SK-N-SH treated with all-trans-retinoic acid at 6 μM for 48 hours (cell line): ENCODE data around the gene RIMBP2.

ENCODE experiments used
- ATAC-seq: fragments of 200-7000 bp; cut with Tn5 transposase; 3 replicates; pipeline ENCODE4 v1.9.1; 2020; ENCODE audit warnings: mild to moderate bottlenecking, moderate library complexity
- ARNTL ChIP-seq: fragments of 450-650 bp; formaldehyde crosslinking; IDR thresholded peaks from 2 replicates; pipeline ENCODE4 v1.5.0; 2020; ENCODE audit warnings: low read depth, mild to moderate bottlenecking, moderate library complexity, borderline replicate concordance
- BACH2 ChIP-seq: fragments of 250-450 bp; sonication (Bioruptor Pico); IDR thresholded peaks from 2 replicates; pipeline ENCODE4 v1.9.0; 2021; ENCODE audit warnings: mild to moderate bottlenecking, borderline replicate concordance
- CSDC2 ChIP-seq: fragments of 250-450 bp; sonication (Bioruptor Pico); IDR thresholded peaks from 2 replicates; pipeline ENCODE4 v1.5.0; 2020; ENCODE audit warnings: mild to moderate bottlenecking, moderate library complexity
- ESRRG ChIP-seq: fragments of 250-450 bp; sonication (Bioruptor Pico); IDR thresholded peaks from 2 replicates; pipeline ENCODE4 v1.6.1; 2021; ENCODE audit warnings: mild to moderate bottlenecking
- GLIS3 ChIP-seq: fragments of 250-450 bp; sonication (Bioruptor Pico); IDR thresholded peaks from 2 replicates; pipeline ENCODE4 v1.5.0; 2020; ENCODE audit warnings: mild to moderate bottlenecking, moderate library complexity
- ISL1 ChIP-seq: fragments of 250-450 bp; sonication (Bioruptor Pico); IDR thresholded peaks from 2 replicates; pipeline ENCODE4 v2.1.2; 2022; ENCODE audit warnings: mild to moderate bottlenecking, moderate library complexity
- OSR1 ChIP-seq: fragments of 250-450 bp; sonication (Bioruptor Pico); IDR thresholded peaks from 2 replicates; pipeline ENCODE4 v1.8.0; 2022; ENCODE audit warnings: moderate library complexity, mild to moderate bottlenecking, inconsistent platforms
- PPARA ChIP-seq: fragments of 250-450 bp; sonication (Bioruptor Pico); IDR thresholded peaks from 2 replicates; pipeline ENCODE4 v1.5.0; 2020; ENCODE audit warnings: mild to moderate bottlenecking, borderline replicate concordance
- RARB ChIP-seq: fragments of 250-450 bp; sonication (Bioruptor Pico); IDR thresholded peaks from 2 replicates; pipeline ENCODE4 v1.8.0; 2021; ENCODE audit warnings: mild to moderate bottlenecking, moderate library complexity
- SNAI2 ChIP-seq: fragments of 250-450 bp; sonication (Bioruptor Pico); IDR thresholded peaks from 2 replicates; pipeline ENCODE4 v1.5.0; 2020; ENCODE audit warnings: mild to moderate bottlenecking, moderate library complexity
- TCF4 ChIP-seq: fragments of 250-450 bp; sonication (Bioruptor Pico); IDR thresholded peaks from 2 replicates; pipeline ENCODE4 v1.8.0; 2021; ENCODE audit warnings: mild to moderate bottlenecking, moderate library complexity, borderline replicate concordance
- TOX ChIP-seq: fragments of 250-450 bp; sonication (Bioruptor Pico); IDR thresholded peaks from 2 replicates; pipeline ENCODE4 v1.8.0; 2021; ENCODE audit warnings: mild to moderate bottlenecking, moderate library complexity, borderline replicate concordance
- ZC3H10 ChIP-seq: fragments of 250-450 bp; sonication (Bioruptor Pico); IDR thresholded peaks from 2 replicates; pipeline ENCODE4 v1.5.1; 2021; ENCODE audit warnings: mild to moderate bottlenecking, moderate library complexity
- ZFP3 ChIP-seq: fragments of 250-450 bp; sonication (Bioruptor Pico); IDR thresholded peaks from 2 replicates; pipeline ENCODE4 v1.5.0; 2020; ENCODE audit warnings: mild to moderate bottlenecking, moderate library complexity
- ZFP30 ChIP-seq: fragments of 450-650 bp; formaldehyde crosslinking; IDR thresholded peaks from 2 replicates; pipeline ENCODE4 v1.5.0; 2022; ENCODE audit warnings: mild to moderate bottlenecking, moderate library complexity
- ZNF565 ChIP-seq: fragments of 450-650 bp; formaldehyde crosslinking; conservative IDR thresholded peaks from 2 replicates; pipeline ENCODE4 v1.5.0; 2020; ENCODE audit warnings: low read depth, mild to moderate bottlenecking, moderate library complexity
- ZNF70 ChIP-seq: fragments of 450-650 bp; formaldehyde crosslinking; IDR thresholded peaks from 2 replicates; pipeline ENCODE4 v1.5.0; 2020; ENCODE audit warnings: mild to moderate bottlenecking, moderate library complexity
- TF ChIP-seq, protein P1 (sequence below): fragments of 250-450 bp; sonication (Bioruptor Pico); IDR thresholded peaks from 2 replicates; pipeline ENCODE4 v1.5.1; 2020; ENCODE audit warnings: low read depth, mild to moderate bottlenecking, moderate library complexity
- TF ChIP-seq, protein P2 (sequence below): fragments of 250-450 bp; sonication (Bioruptor Pico); IDR thresholded peaks from 2 replicates; pipeline ENCODE4 v1.5.1; 2021; ENCODE audit warnings: mild to moderate bottlenecking, moderate library complexity
- TF ChIP-seq, protein P3 (sequence below): fragments of 250-450 bp; sonication (Bioruptor Pico); IDR thresholded peaks from 2 replicates; pipeline ENCODE4 v1.5.0; 2020; ENCODE audit warnings: mild to moderate bottlenecking, moderate library complexity
- TF ChIP-seq, protein P4 (sequence below): fragments of 250-450 bp; sonication (Bioruptor Pico); IDR thresholded peaks from 2 replicates; pipeline ENCODE4 v1.8.0; 2020; ENCODE audit warnings: mild to moderate bottlenecking, moderate library complexity, borderline replicate concordance
- TF ChIP-seq, protein P5 (sequence below): fragments of 250-450 bp; sonication (Bioruptor Pico); IDR thresholded peaks from 2 replicates; pipeline ENCODE4 v1.8.0; 2021; ENCODE audit warnings: low read depth, mild to moderate bottlenecking, moderate library complexity, borderline replicate concordance

Gene RIMBP2

DNA sequence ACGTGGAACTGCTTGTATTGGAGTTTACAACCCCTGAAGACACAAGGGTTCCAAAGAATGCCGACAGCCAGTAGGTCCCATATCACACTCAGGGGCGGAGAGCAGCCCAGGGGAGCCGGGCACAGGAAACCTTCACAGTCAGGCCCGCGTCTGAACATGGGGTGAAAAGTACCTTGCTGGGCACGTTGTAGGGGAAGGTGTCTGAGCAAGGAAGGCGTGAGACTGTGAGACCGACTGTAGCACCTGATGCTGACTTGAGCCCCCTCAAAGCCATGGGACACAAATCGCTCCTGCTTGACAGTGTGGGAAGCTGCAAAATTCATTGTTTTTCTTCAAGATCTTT lies 14.7 kb downstream of the RIMBP2 start (continued):
- TF ChIP-seq GLIS3 (no peak), TCF4 (CRISPR knock-in tag) (no peak)
- TF ChIP-seq, all 23 proteins: peak for 0

DNA sequence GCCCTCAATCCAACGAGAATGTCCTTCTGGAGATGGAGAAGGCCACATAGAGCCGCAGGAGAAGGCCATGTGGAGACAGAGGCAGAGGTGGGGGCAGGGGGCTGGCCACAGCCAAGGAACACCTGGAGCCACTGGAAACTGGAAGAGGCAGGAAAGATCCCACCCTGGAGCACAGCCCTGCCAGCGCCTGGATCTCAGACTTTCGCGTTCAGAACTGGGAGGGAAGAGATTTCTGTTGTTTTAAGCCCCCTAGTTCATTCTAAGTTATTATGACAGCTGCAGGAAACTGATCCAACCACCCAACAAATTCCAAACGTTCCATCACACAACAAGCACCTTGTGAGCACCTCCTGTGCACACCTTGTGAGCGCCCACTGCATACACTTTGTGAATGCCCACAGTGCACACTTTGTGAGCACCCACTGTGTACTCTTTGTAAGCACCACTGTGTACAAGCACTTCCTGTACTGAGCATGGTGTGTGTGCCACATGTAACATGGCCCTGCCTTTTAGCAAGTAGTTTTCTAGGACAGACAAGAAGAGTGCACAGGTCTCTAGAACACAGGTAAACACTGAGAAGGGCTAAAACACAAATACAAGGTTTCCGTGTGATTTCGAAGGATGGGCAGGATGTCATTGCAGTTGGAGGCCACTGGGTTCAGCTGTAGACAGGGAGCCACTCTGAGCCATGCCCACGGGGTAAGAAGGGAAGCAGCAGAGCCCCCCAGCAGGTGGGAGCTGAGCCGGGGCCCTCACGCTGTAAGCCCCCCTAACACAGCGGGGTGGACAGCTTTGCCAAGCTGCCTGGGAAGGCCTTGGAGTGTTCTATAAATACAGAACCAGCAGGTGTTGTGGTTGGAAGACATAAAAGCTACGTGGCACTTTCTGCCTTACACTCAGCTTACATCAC lies 15.4 kb downstream of the RIMBP2 start:
- no peak for ATAC-seq
- TF ChIP-seq, protein P1, sequence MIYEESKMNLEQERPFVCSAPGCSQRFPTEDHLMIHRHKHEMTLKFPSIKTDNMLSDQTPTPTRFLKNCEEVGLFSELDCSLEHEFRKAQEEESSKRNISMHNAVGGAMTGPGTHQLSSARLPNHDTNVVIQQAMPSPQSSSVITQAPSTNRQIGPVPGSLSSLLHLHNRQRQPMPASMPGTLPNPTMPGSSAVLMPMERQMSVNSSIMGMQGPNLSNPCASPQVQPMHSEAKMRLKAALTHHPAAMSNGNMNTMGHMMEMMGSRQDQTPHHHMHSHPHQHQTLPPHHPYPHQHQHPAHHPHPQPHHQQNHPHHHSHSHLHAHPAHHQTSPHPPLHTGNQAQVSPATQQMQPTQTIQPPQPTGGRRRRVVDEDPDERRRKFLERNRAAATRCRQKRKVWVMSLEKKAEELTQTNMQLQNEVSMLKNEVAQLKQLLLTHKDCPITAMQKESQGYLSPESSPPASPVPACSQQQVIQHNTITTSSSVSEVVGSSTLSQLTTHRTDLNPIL (CRISPR knock-in tag): no peak
- TF ChIP-seq ISL1 (no peak), OSR1 (no peak), TOX (CRISPR knock-in tag) (no peak), PPARA (CRISPR knock-in tag) (no peak), ZFP3 (CRISPR knock-in tag) (no peak), ZFP30 (CRISPR knock-in tag) (no peak), CSDC2 (CRISPR knock-in tag) (no peak), RARB (CRISPR knock-in tag) (no peak), ARNTL (CRISPR knock-in tag) (no peak)
- TF ChIP-seq, protein P2, sequence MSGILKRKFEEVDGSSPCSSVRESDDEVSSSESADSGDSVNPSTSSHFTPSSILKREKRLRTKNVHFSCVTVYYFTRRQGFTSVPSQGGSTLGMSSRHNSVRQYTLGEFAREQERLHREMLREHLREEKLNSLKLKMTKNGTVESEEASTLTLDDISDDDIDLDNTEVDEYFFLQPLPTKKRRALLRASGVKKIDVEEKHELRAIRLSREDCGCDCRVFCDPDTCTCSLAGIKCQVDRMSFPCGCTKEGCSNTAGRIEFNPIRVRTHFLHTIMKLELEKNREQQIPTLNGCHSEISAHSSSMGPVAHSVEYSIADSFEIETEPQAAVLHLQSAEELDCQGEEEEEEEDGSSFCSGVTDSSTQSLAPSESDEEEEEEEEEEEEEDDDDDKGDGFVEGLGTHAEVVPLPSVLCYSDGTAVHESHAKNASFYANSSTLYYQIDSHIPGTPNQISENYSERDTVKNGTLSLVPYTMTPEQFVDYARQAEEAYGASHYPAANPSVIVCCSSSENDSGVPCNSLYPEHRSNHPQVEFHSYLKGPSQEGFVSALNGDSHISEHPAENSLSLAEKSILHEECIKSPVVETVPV (CRISPR knock-in tag): no peak
- TF ChIP-seq, protein P3, sequence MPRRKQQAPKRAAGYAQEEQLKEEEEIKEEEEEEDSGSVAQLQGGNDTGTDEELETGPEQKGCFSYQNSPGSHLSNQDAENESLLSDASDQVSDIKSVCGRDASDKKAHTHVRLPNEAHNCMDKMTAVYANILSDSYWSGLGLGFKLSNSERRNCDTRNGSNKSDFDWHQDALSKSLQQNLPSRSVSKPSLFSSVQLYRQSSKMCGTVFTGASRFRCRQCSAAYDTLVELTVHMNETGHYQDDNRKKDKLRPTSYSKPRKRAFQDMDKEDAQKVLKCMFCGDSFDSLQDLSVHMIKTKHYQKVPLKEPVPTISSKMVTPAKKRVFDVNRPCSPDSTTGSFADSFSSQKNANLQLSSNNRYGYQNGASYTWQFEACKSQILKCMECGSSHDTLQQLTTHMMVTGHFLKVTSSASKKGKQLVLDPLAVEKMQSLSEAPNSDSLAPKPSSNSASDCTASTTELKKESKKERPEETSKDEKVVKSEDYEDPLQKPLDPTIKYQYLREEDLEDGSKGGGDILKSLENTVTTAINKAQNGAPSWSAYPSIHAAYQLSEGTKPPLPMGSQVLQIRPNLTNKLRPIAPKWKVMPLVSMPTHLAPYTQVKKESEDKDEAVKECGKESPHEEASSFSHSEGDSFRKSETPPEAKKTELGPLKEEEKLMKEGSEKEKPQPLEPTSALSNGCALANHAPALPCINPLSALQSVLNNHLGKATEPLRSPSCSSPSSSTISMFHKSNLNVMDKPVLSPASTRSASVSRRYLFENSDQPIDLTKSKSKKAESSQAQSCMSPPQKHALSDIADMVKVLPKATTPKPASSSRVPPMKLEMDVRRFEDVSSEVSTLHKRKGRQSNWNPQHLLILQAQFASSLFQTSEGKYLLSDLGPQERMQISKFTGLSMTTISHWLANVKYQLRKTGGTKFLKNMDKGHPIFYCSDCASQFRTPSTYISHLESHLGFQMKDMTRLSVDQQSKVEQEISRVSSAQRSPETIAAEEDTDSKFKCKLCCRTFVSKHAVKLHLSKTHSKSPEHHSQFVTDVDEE (CRISPR knock-in tag): no peak

DNA sequence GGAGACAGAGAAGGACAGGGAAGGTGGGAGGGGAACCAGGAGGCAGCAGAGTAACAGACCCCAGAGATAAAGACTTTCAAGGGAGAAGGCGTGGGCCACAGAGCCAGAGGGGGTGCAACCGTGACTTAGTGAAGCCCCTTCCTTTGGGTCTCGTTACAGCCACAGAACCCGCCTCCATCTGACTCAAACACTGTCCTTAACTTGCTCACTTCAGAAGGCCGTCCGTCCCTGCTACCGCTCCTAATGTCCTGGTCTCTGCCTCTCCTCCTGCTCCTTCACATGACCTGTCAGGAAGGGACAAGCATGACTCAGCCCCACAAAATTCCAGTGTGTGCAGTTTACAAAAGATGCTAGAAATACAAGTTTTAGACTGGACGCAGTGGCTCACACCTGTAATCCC lies 18.0 kb downstream of the RIMBP2 start:
- no peak for TF ChIP-seq CSDC2 (CRISPR knock-in tag)
- no peak for TF ChIP-seq RARB (CRISPR knock-in tag)
- no peak for TF ChIP-seq ZFP30 (CRISPR knock-in tag)
- TF ChIP-seq, protein P4, sequence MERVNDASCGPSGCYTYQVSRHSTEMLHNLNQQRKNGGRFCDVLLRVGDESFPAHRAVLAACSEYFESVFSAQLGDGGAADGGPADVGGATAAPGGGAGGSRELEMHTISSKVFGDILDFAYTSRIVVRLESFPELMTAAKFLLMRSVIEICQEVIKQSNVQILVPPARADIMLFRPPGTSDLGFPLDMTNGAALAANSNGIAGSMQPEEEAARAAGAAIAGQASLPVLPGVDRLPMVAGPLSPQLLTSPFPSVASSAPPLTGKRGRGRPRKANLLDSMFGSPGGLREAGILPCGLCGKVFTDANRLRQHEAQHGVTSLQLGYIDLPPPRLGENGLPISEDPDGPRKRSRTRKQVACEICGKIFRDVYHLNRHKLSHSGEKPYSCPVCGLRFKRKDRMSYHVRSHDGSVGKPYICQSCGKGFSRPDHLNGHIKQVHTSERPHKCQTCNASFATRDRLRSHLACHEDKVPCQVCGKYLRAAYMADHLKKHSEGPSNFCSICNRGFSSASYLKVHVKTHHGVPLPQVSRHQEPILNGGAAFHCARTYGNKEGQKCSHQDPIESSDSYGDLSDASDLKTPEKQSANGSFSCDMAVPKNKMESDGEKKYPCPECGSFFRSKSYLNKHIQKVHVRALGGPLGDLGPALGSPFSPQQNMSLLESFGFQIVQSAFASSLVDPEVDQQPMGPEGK (CRISPR knock-in tag): no peak
- TF ChIP-seq ARNTL (CRISPR knock-in tag): no peak
- no peak for TF ChIP-seq ZFP3 (CRISPR knock-in tag)
- TF ChIP-seq TCF4 (CRISPR knock-in tag): no peak
- no peak for TF ChIP-seq PPARA (CRISPR knock-in tag)
- TF ChIP-seq BACH2 (CRISPR knock-in tag): no peak
- TF ChIP-seq ESRRG (CRISPR knock-in tag): no peak
- TF ChIP-seq GLIS3: no peak
- TF ChIP-seq, protein P1 (CRISPR knock-in tag): no peak
- no peak for TF ChIP-seq SNAI2 (CRISPR knock-in tag)
- no peak for TF ChIP-seq TOX (CRISPR knock-in tag)
- TF ChIP-seq ZC3H10 (CRISPR knock-in tag): no peak
- TF ChIP-seq, protein P3 (CRISPR knock-in tag): no peak
- TF ChIP-seq, protein P5, sequence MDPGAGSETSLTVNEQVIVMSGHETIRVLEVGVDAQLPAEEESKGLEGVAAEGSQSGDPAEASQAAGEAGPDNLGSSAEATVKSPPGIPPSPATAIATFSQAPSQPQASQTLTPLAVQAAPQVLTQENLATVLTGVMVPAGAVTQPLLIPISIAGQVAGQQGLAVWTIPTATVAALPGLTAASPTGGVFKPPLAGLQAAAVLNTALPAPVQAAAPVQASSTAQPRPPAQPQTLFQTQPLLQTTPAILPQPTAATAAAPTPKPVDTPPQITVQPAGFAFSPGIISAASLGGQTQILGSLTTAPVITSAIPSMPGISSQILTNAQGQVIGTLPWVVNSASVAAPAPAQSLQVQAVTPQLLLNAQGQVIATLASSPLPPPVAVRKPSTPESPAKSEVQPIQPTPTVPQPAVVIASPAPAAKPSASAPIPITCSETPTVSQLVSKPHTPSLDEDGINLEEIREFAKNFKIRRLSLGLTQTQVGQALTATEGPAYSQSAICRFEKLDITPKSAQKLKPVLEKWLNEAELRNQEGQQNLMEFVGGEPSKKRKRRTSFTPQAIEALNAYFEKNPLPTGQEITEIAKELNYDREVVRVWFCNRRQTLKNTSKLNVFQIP: no peak
- no peak for TF ChIP-seq ZNF70 (CRISPR knock-in tag)
- no peak for TF ChIP-seq ZNF565 (CRISPR knock-in tag)
- no peak for TF ChIP-seq ISL1
- no peak for ATAC-seq
